Measurements from ENCODE around the gene BAD. TPM values are rescaled to one million over a fixed set of nuclear protein-coding genes. Genes with fewer than 3 reads are reported as not detected.
A peak's percentile ranks its signal among the peaks of the same experiment; 100 is the strongest.

Gene BAD
- total RNA-seq, 2 donors from 2014 or later, result 51.1 to 85.9 TPM

DNA sequence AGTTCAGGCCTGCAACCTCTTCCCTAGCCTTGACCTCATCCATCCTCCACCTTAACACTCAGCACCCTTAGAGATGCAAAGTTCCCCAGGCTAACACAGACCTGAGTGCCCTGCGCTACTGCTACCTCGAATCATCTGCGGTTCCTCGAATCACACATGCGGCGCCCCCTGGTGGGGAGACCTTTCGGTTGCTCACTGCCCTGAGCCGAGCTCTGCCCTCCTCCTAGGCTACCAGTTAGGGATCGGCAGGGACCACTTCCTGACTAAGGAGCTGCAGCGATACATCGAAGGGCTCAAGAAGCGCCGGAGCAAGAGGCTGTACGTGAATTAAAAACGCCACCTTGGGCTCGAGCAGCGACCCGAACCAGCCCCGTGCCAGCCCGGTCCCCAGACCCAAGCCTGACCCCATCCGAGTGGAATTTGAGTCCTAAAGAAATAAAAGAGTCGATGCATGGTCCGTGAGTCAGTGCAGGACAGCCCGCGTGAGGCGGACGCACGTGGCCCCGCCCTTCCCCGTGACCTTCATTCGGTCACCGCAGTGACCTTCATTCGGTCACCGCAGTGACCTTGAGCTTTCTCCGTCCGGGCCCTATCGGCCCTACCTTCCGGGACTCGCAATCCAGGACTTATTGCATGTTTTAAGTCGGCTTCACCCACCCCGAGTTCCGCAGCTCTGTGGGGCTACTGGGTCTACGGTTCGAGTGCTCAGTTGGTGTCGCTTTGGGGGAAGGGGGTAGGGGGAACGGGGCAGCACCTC lies 20.0 kb upstream of the BAD start:
- 0 to 1% methylated on average over 16 to 46 of the region's 46 CpGs for WGBS, 2 donors
- ATAC-seq (peak; percentile 41), DNase-seq (peak; percentile 92 to 96 (median 94))
- Histone ChIP-seq H3K27me3 (peaks cover 0 to 4% of the 10 kb centered on the region in 2 donors), H3K27ac (peak overlapping the region; percentile 62 to 97 (median 87)), H3K36me3 (replicated peaks in 1 of 2; ENCODE audit: insufficient read depth in 1 of 2, low read depth in 2 of 2) (no peaks in the 10 kb centered on the region), H3K4me1 (peaks cover 43% of the 10 kb centered on the region), H3K4me3 (peak overlapping the region in 1 of 2 donors; percentile 35), H3K9me3 (no peaks in the 10 kb centered on the region)
- peak in 1 of 3 donors; percentile 12 for TF ChIP-seq POLR2A (IDR thresholded peaks at IDR 0.05)
- TF ChIP-seq, protein P1, sequence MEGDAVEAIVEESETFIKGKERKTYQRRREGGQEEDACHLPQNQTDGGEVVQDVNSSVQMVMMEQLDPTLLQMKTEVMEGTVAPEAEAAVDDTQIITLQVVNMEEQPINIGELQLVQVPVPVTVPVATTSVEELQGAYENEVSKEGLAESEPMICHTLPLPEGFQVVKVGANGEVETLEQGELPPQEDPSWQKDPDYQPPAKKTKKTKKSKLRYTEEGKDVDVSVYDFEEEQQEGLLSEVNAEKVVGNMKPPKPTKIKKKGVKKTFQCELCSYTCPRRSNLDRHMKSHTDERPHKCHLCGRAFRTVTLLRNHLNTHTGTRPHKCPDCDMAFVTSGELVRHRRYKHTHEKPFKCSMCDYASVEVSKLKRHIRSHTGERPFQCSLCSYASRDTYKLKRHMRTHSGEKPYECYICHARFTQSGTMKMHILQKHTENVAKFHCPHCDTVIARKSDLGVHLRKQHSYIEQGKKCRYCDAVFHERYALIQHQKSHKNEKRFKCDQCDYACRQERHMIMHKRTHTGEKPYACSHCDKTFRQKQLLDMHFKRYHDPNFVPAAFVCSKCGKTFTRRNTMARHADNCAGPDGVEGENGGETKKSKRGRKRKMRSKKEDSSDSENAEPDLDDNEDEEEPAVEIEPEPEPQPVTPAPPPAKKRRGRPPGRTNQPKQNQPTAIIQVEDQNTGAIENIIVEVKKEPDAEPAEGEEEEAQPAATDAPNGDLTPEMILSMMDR (IDR thresholded peaks at IDR 0.05), result peak; percentile 78 to 94 (median 85)
- intact Hi-C loops (cut with DNase I), result no loop called here

DNA sequence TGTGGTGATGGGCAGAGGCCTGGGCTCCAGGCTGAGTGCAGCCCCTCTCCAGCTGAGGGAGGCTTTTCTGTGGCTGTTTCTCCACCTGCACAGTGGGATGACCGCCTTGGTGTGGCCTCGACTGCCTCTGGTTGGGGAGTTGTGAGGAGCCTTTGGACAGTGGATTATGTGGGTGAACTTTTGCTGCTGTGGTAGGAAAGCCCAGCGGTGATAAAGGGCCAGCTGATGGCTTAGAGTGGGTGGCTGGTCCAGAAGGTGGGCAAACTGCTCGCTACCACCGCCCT lies 19.5 kb upstream of the BAD start:
- intact Hi-C loops (cut with DNase I), result no loop called here
- 34 to 47% methylated on average over 4 to 5 of the region's 5 CpGs for WGBS, 2 donors
- Histone ChIP-seq H3K4me1 (peaks cover 48% of the 10 kb centered on the region), H3K27ac (peak overlapping the region in 3 of 4 donors; percentile 80 to 97 (median 94)), H3K36me3 (replicated peaks in 1 of 2; ENCODE audit: insufficient read depth in 1 of 2, low read depth in 2 of 2) (no peaks in the 10 kb centered on the region), H3K9me3 (no peaks in the 10 kb centered on the region), H3K4me3 (no peak overlapping the region), H3K27me3 (peaks cover 0 to 4% of the 10 kb centered on the region in 2 donors)
- no peak for ATAC-seq
- TF ChIP-seq, protein P1 (IDR thresholded peaks at IDR 0.05), result no peak
- no peak for TF ChIP-seq POLR2A (IDR thresholded peaks at IDR 0.05)
- DNase-seq, result no peak

DNA sequence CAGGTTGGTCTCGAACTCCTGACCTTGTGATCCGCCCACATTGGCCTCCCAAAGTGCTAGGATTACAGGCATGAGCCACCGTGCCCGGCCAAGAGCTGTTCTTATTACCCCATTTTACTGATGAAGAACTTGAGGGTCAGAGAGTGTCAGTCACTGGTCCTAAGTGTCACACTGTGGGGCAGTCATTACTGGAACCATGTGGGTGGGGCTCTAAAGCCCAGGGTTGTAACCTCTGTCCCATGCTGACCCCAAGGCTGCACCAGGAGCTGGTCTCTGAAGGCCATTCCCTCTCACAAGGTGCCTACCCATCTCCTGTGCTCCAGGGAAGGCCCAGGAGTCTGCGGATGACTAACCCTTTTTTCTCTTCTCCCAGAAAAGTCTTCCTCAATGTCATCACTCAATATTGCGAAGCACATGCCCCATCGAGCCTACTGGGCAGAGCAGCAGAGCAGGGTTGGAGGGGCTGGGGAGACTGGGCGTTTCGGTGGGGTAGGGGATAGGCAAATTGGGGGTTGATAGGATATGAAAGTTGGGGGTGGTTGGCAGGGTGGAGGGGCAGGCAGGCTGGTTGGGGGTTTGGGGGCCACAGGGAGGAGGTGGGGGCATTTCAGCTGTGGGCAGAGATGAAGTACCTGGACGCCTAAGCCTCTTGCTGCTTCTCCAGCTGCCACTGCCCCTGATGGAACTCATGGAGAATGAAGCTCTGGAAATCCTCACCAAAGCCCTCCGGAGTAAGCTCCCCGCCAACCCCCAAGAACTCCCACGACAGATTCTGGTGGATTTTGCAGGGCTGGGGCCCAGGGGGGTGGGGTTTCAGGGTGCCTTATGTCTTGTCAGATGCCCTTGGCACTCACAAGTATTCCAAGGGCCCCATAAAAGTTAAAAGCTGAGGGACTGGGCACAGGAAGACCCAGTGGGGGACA lies 18.9 kb upstream of the BAD start:
- DNase-seq, result no peak
- no peak for ATAC-seq
- intact Hi-C loops (cut with DNase I), result no loop called here
- WGBS, 2 donors, result 71 to 73% methylated on average over 11 to 13 of the region's 13 CpGs
- H3K27me3 ChIP-seq, result peaks cover 0 to 5% of the 10 kb centered on the region in 2 donors
- H3K4me1 ChIP-seq, result peaks cover 49% of the 10 kb centered on the region
- no peak overlapping the region for H3K4me3 ChIP-seq
- H3K9me3 ChIP-seq, result no peaks in the 10 kb centered on the region
- H3K36me3 ChIP-seq (replicated peaks in 1 of 2; ENCODE audit: insufficient read depth in 1 of 2, low read depth in 2 of 2), result no peaks in the 10 kb centered on the region
- no peak for TF ChIP-seq POLR2A (IDR thresholded peaks at IDR 0.05)
- TF ChIP-seq, protein P1 (IDR thresholded peaks at IDR 0.05), result no peak
- peak overlapping the region in 2 of 4 donors; percentile 80 to 94 for H3K27ac ChIP-seq

DNA sequence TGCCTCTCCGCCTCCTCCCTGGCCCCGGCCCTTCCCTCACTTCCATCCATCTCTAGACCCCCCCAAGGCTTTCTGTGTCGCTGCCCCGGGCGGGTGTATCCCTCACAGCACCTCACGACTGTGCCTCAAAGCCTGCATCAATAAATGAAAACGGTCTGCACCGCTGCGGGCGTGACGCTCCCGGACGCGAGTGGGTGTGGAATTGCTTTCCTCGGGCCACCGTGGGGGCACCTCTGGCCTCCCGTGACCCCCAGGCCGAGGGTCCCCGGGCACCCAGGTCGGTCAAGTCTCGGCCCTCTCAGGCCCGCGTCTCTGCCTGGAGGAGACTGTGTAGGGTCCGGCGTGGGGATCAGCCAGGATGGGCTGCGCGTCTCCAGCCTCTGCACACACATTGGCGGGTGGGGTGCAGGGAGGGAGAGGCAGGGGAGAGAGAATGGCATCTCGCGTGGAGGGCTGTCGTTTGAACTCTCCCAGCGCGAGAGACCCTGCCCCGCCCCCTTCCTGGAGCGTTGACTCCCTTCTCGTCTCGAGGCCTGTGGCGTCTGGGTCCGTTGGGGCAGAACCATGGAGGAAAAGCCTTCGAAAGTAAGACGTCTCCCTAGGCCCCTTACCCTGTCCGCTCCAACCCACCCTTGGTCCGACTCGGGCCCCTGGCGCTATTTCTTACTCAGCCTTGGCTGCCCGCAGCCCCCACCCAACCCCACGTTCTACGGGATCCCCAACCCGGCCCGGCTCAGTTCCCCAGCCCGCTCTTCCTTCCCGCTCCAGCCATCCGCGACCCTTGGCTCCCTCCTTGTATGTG lies 15.6 kb upstream of the BAD start, which contains the start of gene CATSPERZ:
CATSPERZ (plus strand) TSS at position 512 of the 802 bp plus-strand sequence; CDS start at position 565, 53 bp downstream.
- Histone ChIP-seq H3K4me1 (peaks cover 33% of the 10 kb centered on the region), H3K4me3 (peak within 1 kb of the TSS in 1 of 2 donors; percentile 2), H3K27ac (no peak within 1 kb of the TSS), H3K9me3 (no peaks in the 10 kb centered on the region), H3K27me3 (peaks cover 0 to 24% of the 10 kb centered on the region in 2 donors), H3K36me3 (replicated peaks in 1 of 2; ENCODE audit: insufficient read depth in 1 of 2, low read depth in 2 of 2) (no peaks in the 10 kb centered on the region)
- 7 to 15% methylated on average over 28 to 45 of the region's 54 CpGs for WGBS, 2 donors
- ATAC-seq (no peak), DNase-seq (no peak)
- intact Hi-C loops (cut with DNase I), result loop anchor here (5.0 kb wide), 1 partner anchor 93 kb away; the partner anchor contains the start of gene FERMT3
- TF ChIP-seq, protein P1 (IDR thresholded peaks at IDR 0.05), result peak in 1 of 7 experiments; percentile 6
- TF ChIP-seq POLR2A (IDR thresholded peaks at IDR 0.05), result no peak

All from body of pancreas (tissue), 4 donors.